Mucosa of rectum (tissue), 2 donors: ENCODE results near the gene SBK2.
A peak's percentile ranks its signal among the peaks of the same experiment; 100 is the strongest.
"Not testable (repeated sequence)": the region's sequence is repeated elsewhere in the genome, so short reads cannot be mapped to it uniquely, and the experiment has no call there.

ENCODE experiments used
- H3K27ac ChIP-seq, 2 donors: one replicate each; pipeline ENCODE4 v1.7.0; 2013; ENCODE audit warnings: inconsistent platforms in 2 of 2, low read depth in 2 of 2, low read length in 2 of 2
- H3K27me3 ChIP-seq, 2 donors: one replicate each; pipeline ENCODE4 v1.7.0; 2013; ENCODE audit warnings: low read length in 2 of 2; ENCODE audit not compliant: control insufficient read depth in 2 of 2, insufficient read depth in 2 of 2
- H3K36me3 ChIP-seq, 2 donors: one replicate each; pipeline ENCODE4 v1.7.0; 2013; ENCODE audit warnings: low read length in 2 of 2; ENCODE audit not compliant: control insufficient read depth in 2 of 2, insufficient read depth in 2 of 2
- H3K4me1 ChIP-seq, 2 donors: one replicate each; pipeline ENCODE4 v1.7.0; 2013; ENCODE audit warnings: low read length in 2 of 2, mild to moderate bottlenecking in 1 of 2; ENCODE audit not compliant: control insufficient read depth in 2 of 2, insufficient read depth in 2 of 2
- H3K4me3 ChIP-seq, 2 donors: one replicate each; pipeline ENCODE4 v1.7.0; 2013; ENCODE audit warnings: low read length in 2 of 2
- H3K9ac ChIP-seq, 2 donors: one replicate each; pipeline ENCODE4 v1.7.0; 2013; ENCODE audit warnings: low read length in 2 of 2, low read depth in 1 of 2, mild to moderate bottlenecking in 1 of 2
- H3K9me3 ChIP-seq, 2 donors: one replicate each; pipeline ENCODE4 v1.7.0; 2013; ENCODE audit warnings: low read length in 2 of 2; ENCODE audit not compliant: control insufficient read depth in 2 of 2
- donor health status: healthy.
- donor health status: Normal muscosa, but diverticular disease.

Gene SBK2

GRCh38 chr19:55502197-55502952, 34.6 kb downstream of the SBK2 start:
- Histone ChIP-seq H3K27ac (no peak overlapping the region), H3K4me3 (no peak overlapping the region), H3K27me3 (no peaks in the 10 kb centered on the region), H3K4me1 (no peaks in the 10 kb centered on the region), H3K36me3 (no peaks in the 10 kb centered on the region), H3K9me3 (no peaks in the 10 kb centered on the region), H3K9ac (no peak overlapping the region)

GRCh38 chr19:55500368-55500952, 36.5 kb downstream of the SBK2 start:
- Histone ChIP-seq H3K27ac (no peak overlapping the region), H3K27me3 (no peaks in the 10 kb centered on the region), H3K9ac (no peak overlapping the region), H3K4me1 (no peaks in the 10 kb centered on the region), H3K4me3 (no peak overlapping the region), H3K9me3 (no peaks in the 10 kb centered on the region), H3K36me3 (no peaks in the 10 kb centered on the region)

GRCh38 chr19:55498246-55498840, 38.6 kb downstream of the SBK2 start:
- no peak overlapping the region for H3K9ac ChIP-seq
- H3K27ac ChIP-seq, result no peak overlapping the region
- H3K4me1 ChIP-seq, result peaks cover 0 to 2% of the 10 kb centered on the region in 2 donors
- no peaks in the 10 kb centered on the region for H3K36me3 ChIP-seq
- peaks cover 0 to 4% of the 10 kb centered on the region in 2 donors for H3K27me3 ChIP-seq
- no peak overlapping the region for H3K4me3 ChIP-seq
- no peaks in the 10 kb centered on the region for H3K9me3 ChIP-seq

- Histone ChIP-seq H3K27ac (no peak overlapping the region), H3K9me3 (no peaks in the 10 kb centered on the region), H3K36me3 (no peaks in the 10 kb centered on the region), H3K4me1 (peaks cover 0 to 2% of the 10 kb centered on the region in 2 donors), H3K27me3 (peaks cover 0 to 4% of the 10 kb centered on the region in 2 donors), H3K4me3 (no peak overlapping the region), H3K9ac (no peak overlapping the region)
These were observed 39.2 kb downstream of the SBK2 start for GRCh38 chr19:55497763-55498162.

- H3K4me1 ChIP-seq, H3K27ac ChIP-seq, H3K4me3 ChIP-seq, H3K27me3 ChIP-seq, H3K36me3 ChIP-seq, H3K9me3 ChIP-seq, H3K9ac ChIP-seq: not testable (repeated sequence)
These were observed 40.1 kb downstream of the SBK2 start for GRCh38 chr19:55496820-55497219.

- H3K9ac ChIP-seq, result no peak overlapping the region
- peaks cover 0 to 5% of the 10 kb centered on the region in 2 donors for H3K4me1 ChIP-seq
- H3K9me3 ChIP-seq, result no peaks in the 10 kb centered on the region
- H3K27ac ChIP-seq, result no peak overlapping the region
- H3K4me3 ChIP-seq, result no peak overlapping the region
- H3K27me3 ChIP-seq, result peaks cover 3 to 9% of the 10 kb centered on the region in 2 donors
- no peaks in the 10 kb centered on the region for H3K36me3 ChIP-seq
These were observed 41.1 kb downstream of the SBK2 start for GRCh38 chr19:55495646-55496349.

GRCh38 chr19:55494172-55494761, 42.7 kb downstream of the SBK2 start:
- peak overlapping the region in 1 of 2 donors; percentile 22 for H3K4me3 ChIP-seq

GRCh38 chr19:55493645-55494171, 43.2 kb downstream of the SBK2 start:
- no peaks in the 10 kb centered on the region for H3K36me3 ChIP-seq
- H3K9me3 ChIP-seq, result no peaks in the 10 kb centered on the region
- peaks cover 0 to 5% of the 10 kb centered on the region in 2 donors for H3K4me1 ChIP-seq
- peak overlapping the region; percentile 41 to 58 for H3K27ac ChIP-seq
- H3K4me3 ChIP-seq, result peak overlapping the region in 1 of 2 donors; percentile 22
- peak overlapping the region in 1 of 2 donors; percentile 53 for H3K9ac ChIP-seq
- peaks cover 3 to 9% of the 10 kb centered on the region in 2 donors for H3K27me3 ChIP-seq

More at GRCh38 chr19:55494172-55494761, 42.7 kb downstream of the SBK2 start:
- Histone ChIP-seq H3K27ac (peak overlapping the region; percentile 41 to 58), H3K27me3 (peaks cover 3 to 9% of the 10 kb centered on the region in 2 donors), H3K4me1 (peaks cover 0 to 5% of the 10 kb centered on the region in 2 donors), H3K9ac (peak overlapping the region in 1 of 2 donors; percentile 53), H3K36me3 (no peaks in the 10 kb centered on the region), H3K9me3 (no peaks in the 10 kb centered on the region)

- Histone ChIP-seq H3K9ac (no peak overlapping the region), H3K27me3 (peaks cover 3 to 9% of the 10 kb centered on the region in 2 donors), H3K4me3 (no peak overlapping the region), H3K4me1 (peaks cover 0 to 5% of the 10 kb centered on the region in 2 donors), H3K9me3 (no peaks in the 10 kb centered on the region), H3K36me3 (no peaks in the 10 kb centered on the region), H3K27ac (peak overlapping the region; percentile 2 to 32)
These were observed 43.8 kb downstream of the SBK2 start for GRCh38 chr19:55493052-55493644.
